IMR-90 (cell line): ENCODE data around the gene KRT16. TPM values are rescaled to one million over a fixed set of nuclear protein-coding genes. Genes with fewer than 3 reads are reported as not detected.

Experiments used
- ATAC-seq: fragments of 200-7000 bp; cut with Tn5 transposase; 2 replicates; pipeline ENCODE4 v1.9.1; 2020; ENCODE audit warnings: low read depth, mild to moderate bottlenecking, moderate library complexity
- BruUV-seq: library from RNA; stranded (reverse); fragments of 400-500 nt; replicated peaks from 2 replicates; lab custom pipeline; 2021; lab: Mats Ljungman, UMichigan
- CTCF ChIA-PET: fragments of 300-600 bp; formaldehyde crosslinking; extraction: SDS; loops from one replicate; lab custom pipeline; 2021; ENCODE audit warnings: antibody characterized with exemption; lab: Yijun Ruan, JAX
- POLR2A ChIA-PET: fragments of 300-600 bp; sonication (Branson Sonifier 250); formaldehyde crosslinking; loops from one replicate; lab custom pipeline; 2022; ENCODE audit warnings: antibody characterized with exemption; ENCODE audit not compliant: unreplicated experiment; lab: Charles Lee
- DNase-seq: peaks from one replicate; pipeline ENCODE4 v3.0.0; 2013
- H2AFZ ChIP-seq: replicated peaks from 2 replicates; pipeline ENCODE3; 2013; ENCODE audit warnings: low read length, mild to moderate bottlenecking; ENCODE audit not compliant: poor library complexity
- H2AK5ac ChIP-seq: 2 replicates; pipeline ENCODE4 v1.6.1; 2013; ENCODE audit warnings: low read depth, low read length, inconsistent platforms
- H2AK9ac ChIP-seq: replicated peaks from 2 replicates; pipeline ENCODE3; 2013; ENCODE audit warnings: mild to moderate bottlenecking, low read depth, low read length, moderate library complexity; ENCODE audit not compliant: poor library complexity
- H2BK120ac ChIP-seq: 2 replicates; pipeline ENCODE4 v1.6.1; 2013; ENCODE audit warnings: low read depth, low read length, inconsistent platforms
- H2BK15ac ChIP-seq: 3 replicates; pipeline ENCODE4 v1.6.1; 2013; ENCODE audit warnings: low read depth, low read length, inconsistent platforms
- H2BK20ac ChIP-seq: 2 replicates; pipeline ENCODE4 v1.6.1; 2013; ENCODE audit warnings: low read depth, mild to moderate bottlenecking, inconsistent platforms, low read length, moderate library complexity
- H2BK5ac ChIP-seq: 2 replicates; pipeline ENCODE4 v1.6.1; 2013; ENCODE audit warnings: mild to moderate bottlenecking, low read depth, low read length, inconsistent platforms; ENCODE audit not compliant: poor library complexity, severe bottlenecking
- H3K14ac ChIP-seq: replicated peaks from 2 replicates; pipeline ENCODE4 v1.6.1; 2013; ENCODE audit warnings: low read depth, low read length, inconsistent platforms
- H3K18ac ChIP-seq: 2 replicates; pipeline ENCODE4 v1.6.1; 2013; ENCODE audit warnings: low read depth, low read length, control low read depth
- H3K23ac ChIP-seq: 2 replicates; pipeline ENCODE4 v1.6.1; 2013; ENCODE audit warnings: low read depth, low read length, inconsistent platforms
- H3K27ac ChIP-seq: 2 replicates; pipeline ENCODE4 v1.5.1; 2013; ENCODE audit warnings: mild to moderate bottlenecking, control low read depth, low read length; ENCODE audit not compliant: insufficient read depth
- H3K27me3 ChIP-seq: 2 replicates; pipeline ENCODE4 v1.6.1; 2013; ENCODE audit warnings: low read length; ENCODE audit not compliant: control insufficient read depth, insufficient read depth
- H3K36me3 ChIP-seq: 2 replicates; pipeline ENCODE4 v1.6.1; 2013; ENCODE audit warnings: low read length, mixed read lengths; ENCODE audit not compliant: control insufficient read depth, insufficient read depth
- H3K4ac ChIP-seq: 2 replicates; pipeline ENCODE4 v1.6.1; 2013; ENCODE audit warnings: low read depth, low read length, inconsistent platforms
- H3K4me1 ChIP-seq: 2 replicates; pipeline ENCODE4 v1.6.1; 2013; ENCODE audit warnings: low read length, mixed read lengths; ENCODE audit not compliant: control insufficient read depth, insufficient read depth
- H3K4me2 ChIP-seq: 2 replicates; pipeline ENCODE4 v1.6.1; 2013; ENCODE audit warnings: low read depth, mild to moderate bottlenecking, control low read depth, low read length, moderate library complexity
- H3K4me3 ChIP-seq: 2 replicates; pipeline ENCODE4 v1.5.1; 2013; ENCODE audit warnings: low read depth, mild to moderate bottlenecking, control low read depth, low read length, moderate library complexity; ENCODE audit not compliant: insufficient read depth
- H3K56ac ChIP-seq: 2 replicates; pipeline ENCODE4 v1.6.1; 2013; ENCODE audit warnings: low read length, inconsistent platforms; ENCODE audit not compliant: insufficient read depth; ENCODE audit errors: extremely low read depth
- H3K79me1 ChIP-seq, 2 experiments: 2 replicates each; pipeline ENCODE4 v1.6.1; 2013; ENCODE audit warnings: low read length in 2 of 2, inconsistent platforms in 1 of 2, low read depth in 1 of 2
- H3K9ac ChIP-seq: 2 replicates; pipeline ENCODE4 v1.6.1; 2013; ENCODE audit warnings: low read depth, low read length, control low read depth
- H3K9me1 ChIP-seq: 2 replicates; pipeline ENCODE4 v1.6.1; 2013; ENCODE audit warnings: low read length, inconsistent platforms; ENCODE audit not compliant: insufficient read depth
- H3K9me3 ChIP-seq: 2 replicates; pipeline ENCODE4 v1.6.1; 2013; ENCODE audit warnings: low read length; ENCODE audit not compliant: control insufficient read depth, insufficient read depth
- H4K20me1 ChIP-seq: 2 replicates; pipeline ENCODE4 v1.6.1; 2013; ENCODE audit warnings: low read length, inconsistent platforms; ENCODE audit not compliant: insufficient read depth
- H4K5ac ChIP-seq: 2 replicates; pipeline ENCODE4 v1.6.1; 2013; ENCODE audit warnings: mild to moderate bottlenecking, low read depth, low read length, control low read depth
- H4K8ac ChIP-seq, 2 experiments: 2 replicates each; pipeline ENCODE4 v1.6.1; 2013; ENCODE audit warnings: low read depth in 2 of 2, low read length in 2 of 2, control low read depth in 1 of 2, inconsistent platforms in 1 of 2
- H4K91ac ChIP-seq: 2 replicates; pipeline ENCODE4 v1.6.1; 2013; ENCODE audit warnings: low read depth, low read length, inconsistent platforms; ENCODE audit not compliant: insufficient read depth
- CEBPB ChIP-seq: IDR thresholded peaks from 2 replicates; pipeline ENCODE4 v1.6.1; 2012; ENCODE audit warnings: low read depth, low read length, improper control_type of control experiment
- NFE2L2 ChIP-seq: fragments of 150-350 bp; IDR thresholded peaks from 2 replicates; pipeline ENCODE4 v1.6.1; 2016; ENCODE audit warnings: low read depth, mild to moderate bottlenecking, low read length
- POLR2A ChIP-seq: IDR thresholded peaks from 2 replicates; pipeline ENCODE4 v1.6.1; 2012; ENCODE audit warnings: mild to moderate bottlenecking, low read depth, low read length
- RCOR1 ChIP-seq: IDR thresholded peaks from 2 replicates; pipeline ENCODE4 v1.6.1; 2012; ENCODE audit warnings: mild to moderate bottlenecking, low read length, improper control_type of control experiment; ENCODE audit not compliant: insufficient replicate concordance
- RFX5 ChIP-seq: IDR thresholded peaks from 2 replicates; pipeline ENCODE4 v1.8.0; 2012; ENCODE audit warnings: low read depth, mild to moderate bottlenecking, low read length, moderate library complexity
- WGBS, 2 experiments: methylation state at CpG; one replicate each; pipeline versions ENCODE4 v1.1.5 to v1.1.7; 2013; ENCODE audit warnings: missing lambda C conversion rate in 2 of 2; ENCODE audit not compliant: insufficient read length in 1 of 2; ENCODE audit errors: extremely low coverage in 2 of 2; 5-methylcytosine and 5-hydroxymethylcytosine counted together
- dilution Hi-C: fragments of 300-500 bp; cut with HindIII; formaldehyde crosslinking; loops from one replicate; pipeline ENCODE4 v1.14.3; 2018; ENCODE audit warnings: low sequenced_read_pairs; ENCODE audit not compliant: unreplicated experiment
- in situ Hi-C: fragments of 300-500 bp; cut with MboI; formaldehyde crosslinking; loops from 3 replicates; pipeline ENCODE4 v1.14.3; 2019; ENCODE audit warnings: low sequenced_read_pairs, inconsistent platforms, mixed read lengths
- intact Hi-C: fragments of 100-400 bp; cut with micrococcal nuclease; formaldehyde crosslinking; loops from 2 replicates; pipeline ENCODE4 v1.10.0; 2022
- polyA plus RNA-seq, 3 experiments: library from polyadenylated mRNA; depleted of rRNA; stranded (reverse); fragments of >200 nt; gene quantifications; 2 replicates each; pipeline ENCODE4 v1.2.3, GENCODE V29; 2012; ENCODE audit warnings: low replicate concordance in 1 of 3
- total RNA-seq: library from RNA; depleted of rRNA; stranded (reverse); fragments of >200 nt; gene quantifications from 2 replicates; pipeline ENCODE4 v1.2.3, GENCODE V29; 2012

KRT16 gene
- total and polyA plus RNA-seq, 2 of the 4 experiments (the other 2 are of a cell fraction) = not detected

GRCh38 chr17:41594363-41594915, 18.1 kb downstream of the KRT16 start:
- Histone ChIP-seq H4K5ac (no peak overlapping the region), H3K4me3 (no peak overlapping the region), H2AK9ac (no peak overlapping the region), H3K56ac (no peak overlapping the region), H2AK5ac (no peak overlapping the region), H4K20me1 (no peaks in the 10 kb centered on the region), H3K9ac (no peak overlapping the region), H3K23ac (no peak overlapping the region), H2BK20ac (no peak overlapping the region), H3K79me1 (no peaks in the 10 kb centered on the region), H3K4ac (no peak overlapping the region), H3K27ac (no peak overlapping the region), H3K27me3 (peaks cover 65% of the 10 kb centered on the region), H2BK15ac (no peak overlapping the region), H3K4me2 (no peak overlapping the region), H2AFZ (no peak overlapping the region), H2BK120ac (no peak overlapping the region), H3K36me3 (no peaks in the 10 kb centered on the region), H4K8ac (no peak overlapping the region), H3K9me3 (no peaks in the 10 kb centered on the region), H3K4me1 (no peaks in the 10 kb centered on the region), H3K9me1 (no peaks in the 10 kb centered on the region; the same call in 1 of the 2 replicates), H4K91ac (no peak overlapping the region), H2BK5ac (no peak overlapping the region), H3K18ac (no peak overlapping the region), H3K14ac (no peak overlapping the region)
- ATAC-seq = no peak
- ChIA-PET CTCF (no interaction called here), POLR2A (no interaction called here)
- no peak for DNase-seq
- dilution Hi-C loops (no loop called here), intact Hi-C loops (no loop called here), in situ Hi-C loops (no loop called here)
- no TSS peak for BruUV-seq
- TF ChIP-seq NFE2L2 (no peak), RFX5 (no peak), CEBPB (no peak), RCOR1 (no peak), POLR2A (no peak)
- WGBS, 2 experiments = 18% methylated on average over 3 of the region's 3 CpGs; no CpG with 5 or more reads in 1 of the 2 experiments
